GM23248 (cell line): Measurements from ENCODE around the gene GAB2.

ENCODE experiments used
- EZH2 ChIP-seq: fragments of 200-600 bp; sonication (generic); IDR thresholded peaks from 2 replicates; pipeline ENCODE4 v1.6.1; 2018; ENCODE audit warnings: antibody characterized with exemption, mild to moderate bottlenecking; ENCODE audit not compliant: insufficient read depth, poor library complexity, severe bottlenecking
- EZH2phosphoT487 ChIP-seq: fragments of 200-600 bp; sonication (generic); IDR thresholded peaks from 2 replicates; pipeline ENCODE4 v1.6.1; 2018; ENCODE audit warnings: antibody characterized with exemption, moderate library complexity, mild to moderate bottlenecking, low read depth; ENCODE audit not compliant: insufficient read depth

DNA sequence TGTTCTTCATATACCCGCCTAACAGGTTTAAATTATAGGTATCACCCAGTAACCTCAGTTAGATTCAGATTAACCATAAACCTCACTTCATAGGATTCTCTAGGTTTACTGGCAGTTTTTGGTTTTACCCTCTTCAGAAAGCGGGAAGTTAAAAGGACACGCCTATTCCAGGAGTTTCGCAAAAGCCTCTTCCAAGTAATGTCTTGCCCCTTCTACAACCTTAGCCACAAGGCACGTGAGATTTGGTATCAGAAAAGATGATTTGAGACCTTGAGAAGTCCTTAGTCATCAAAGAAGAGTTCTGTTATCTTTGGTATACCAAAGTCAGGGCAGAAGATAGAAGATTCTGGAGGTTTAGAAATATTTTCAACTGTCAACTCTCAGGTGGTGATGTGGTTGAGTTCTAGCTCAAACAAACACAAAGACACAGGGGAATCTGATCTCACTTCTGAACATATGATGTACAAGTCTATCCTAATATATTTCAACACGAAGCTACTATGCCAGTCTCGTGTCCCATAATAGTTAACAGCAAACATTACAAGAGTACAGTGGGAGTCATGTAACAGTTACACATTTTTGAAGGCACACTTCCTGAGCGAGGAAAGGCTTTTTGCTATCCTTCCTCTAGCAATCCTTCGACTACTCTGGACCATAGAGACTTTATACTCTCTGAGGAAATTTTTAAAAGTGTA lies 125.4 kb downstream of the GAB2 start:
- TF ChIP-seq EZH2 (no peak), EZH2phosphoT487 (no peak)
